OCI-LY1 (cell line): ENCODE measurements around the gene ZNF319.
A peak's percentile ranks its signal among the peaks of the same experiment; 100 is the strongest.

Experiments used
- H2AFZ ChIP-seq: fragments of 200-600 bp; sonication (generic), shearing (Covaris generic); 2 replicates; pipeline ENCODE4 v1.6.0; 2014; ENCODE audit warnings: antibody characterized with exemption, mild to moderate bottlenecking, low read length
- H3F3A ChIP-seq: fragments of 200-600 bp; sonication (generic), shearing (Covaris generic); 2 replicates; pipeline ENCODE4 v1.6.0; 2014; ENCODE audit warnings: mild to moderate bottlenecking, antibody characterized with exemption, low read length, moderate library complexity; ENCODE audit not compliant: insufficient read depth
- H3K27ac ChIP-seq: fragments of 200-600 bp; sonication (generic); 2 replicates; pipeline ENCODE4 v1.5.1; 2014; ENCODE audit warnings: low read length, mixed run types, mild to moderate bottlenecking, low read depth; ENCODE audit not compliant: poor library complexity, severe bottlenecking
- H3K27me3 ChIP-seq: fragments of 200-600 bp; sonication (generic); 2 replicates; pipeline ENCODE4 v1.6.0; 2014; ENCODE audit warnings: antibody characterized with exemption, mild to moderate bottlenecking, low read length, moderate library complexity; ENCODE audit not compliant: insufficient read depth
- H3K36me3 ChIP-seq: fragments of 200-600 bp; sonication (generic); 2 replicates; pipeline ENCODE4 v1.6.1; 2014; ENCODE audit warnings: mild to moderate bottlenecking, antibody characterized with exemption, low read length, moderate library complexity, mixed read lengths; ENCODE audit not compliant: insufficient read depth
- H3K4me1 ChIP-seq: fragments of 200-600 bp; sonication (generic); 2 replicates; pipeline ENCODE4 v1.5.1; 2014; ENCODE audit warnings: mild to moderate bottlenecking, low read length, moderate library complexity; ENCODE audit not compliant: insufficient read depth, severe bottlenecking
- H3K4me2 ChIP-seq: fragments of 200-600 bp; sonication (generic), shearing (Covaris generic); 2 replicates; pipeline ENCODE4 v1.6.1; 2014; ENCODE audit warnings: low read length
- H3K4me3 ChIP-seq: fragments of 200-600 bp; sonication (generic); 2 replicates; pipeline ENCODE4 v1.5.1; 2014; ENCODE audit warnings: low read length, low read depth, mild to moderate bottlenecking, mixed read lengths; ENCODE audit not compliant: poor library complexity, severe bottlenecking
- H3K79me2 ChIP-seq: fragments of 200-600 bp; shearing (Covaris generic); 2 replicates; pipeline ENCODE4 v1.6.1; 2016; ENCODE audit warnings: mixed run types, low read length, mixed read lengths; ENCODE audit not compliant: insufficient read depth
- H3K9ac ChIP-seq: fragments of 200-600 bp; sonication (generic), shearing (Covaris generic); 2 replicates; pipeline ENCODE4 v1.6.1; 2014; ENCODE audit warnings: mild to moderate bottlenecking, low read length, mixed read lengths
- H3K9me2 ChIP-seq: fragments of 200-600 bp; sonication (generic), shearing (Covaris generic); 2 replicates; pipeline ENCODE4 v1.6.1; 2014; ENCODE audit warnings: low read depth, mild to moderate bottlenecking, low read length, mixed read lengths
- H3K9me3 ChIP-seq: fragments of 200-600 bp; shearing (Covaris generic); 2 replicates; pipeline ENCODE4 v1.6.1; 2014; ENCODE audit warnings: low read length, mixed read lengths
- H4K20me1 ChIP-seq: fragments of 200-600 bp; sonication (generic), shearing (Covaris generic); 2 replicates; pipeline ENCODE4 v1.6.0; 2016; ENCODE audit warnings: mild to moderate bottlenecking, low read length; ENCODE audit not compliant: insufficient read depth
- EZH2 ChIP-seq: fragments of 200-600 bp; sonication (generic), shearing (Covaris generic); IDR thresholded peaks from 2 replicates; pipeline ENCODE4 v1.8.0; 2017; ENCODE audit warnings: borderline replicate concordance, mixed run types, mild to moderate bottlenecking, antibody characterized with exemption, low read length, moderate library complexity, mixed read lengths
- TF ChIP-seq, protein P1 (sequence below): fragments of 200-600 bp; sonication (generic), shearing (Covaris generic); IDR thresholded peaks from 2 replicates; pipeline ENCODE4 v1.5.1; 2017; ENCODE audit warnings: mild to moderate bottlenecking, antibody characterized with exemption, low read length, moderate library complexity, mixed read lengths

ZNF319 gene

GRCh38 chr16:57999971-58000705 is at the start of gene ZNF319:
ZNF319 (minus strand) TSS chr16:58000672; CDS start chr16:57998265, 2,407 bp downstream.
- peak within 1 kb of the TSS; percentile 97 for H3K4me2 ChIP-seq
- H3K27me3 ChIP-seq = no peaks in the 10 kb centered on the region
- H3K79me2 ChIP-seq = no peaks in the 10 kb centered on the region
- TF ChIP-seq, protein P1, sequence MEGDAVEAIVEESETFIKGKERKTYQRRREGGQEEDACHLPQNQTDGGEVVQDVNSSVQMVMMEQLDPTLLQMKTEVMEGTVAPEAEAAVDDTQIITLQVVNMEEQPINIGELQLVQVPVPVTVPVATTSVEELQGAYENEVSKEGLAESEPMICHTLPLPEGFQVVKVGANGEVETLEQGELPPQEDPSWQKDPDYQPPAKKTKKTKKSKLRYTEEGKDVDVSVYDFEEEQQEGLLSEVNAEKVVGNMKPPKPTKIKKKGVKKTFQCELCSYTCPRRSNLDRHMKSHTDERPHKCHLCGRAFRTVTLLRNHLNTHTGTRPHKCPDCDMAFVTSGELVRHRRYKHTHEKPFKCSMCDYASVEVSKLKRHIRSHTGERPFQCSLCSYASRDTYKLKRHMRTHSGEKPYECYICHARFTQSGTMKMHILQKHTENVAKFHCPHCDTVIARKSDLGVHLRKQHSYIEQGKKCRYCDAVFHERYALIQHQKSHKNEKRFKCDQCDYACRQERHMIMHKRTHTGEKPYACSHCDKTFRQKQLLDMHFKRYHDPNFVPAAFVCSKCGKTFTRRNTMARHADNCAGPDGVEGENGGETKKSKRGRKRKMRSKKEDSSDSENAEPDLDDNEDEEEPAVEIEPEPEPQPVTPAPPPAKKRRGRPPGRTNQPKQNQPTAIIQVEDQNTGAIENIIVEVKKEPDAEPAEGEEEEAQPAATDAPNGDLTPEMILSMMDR = no peak
- no peak for TF ChIP-seq EZH2
- peak within 1 kb of the TSS; percentile 95 for H3K9ac ChIP-seq
- H3F3A ChIP-seq = no peaks in the 10 kb centered on the region
- H3K36me3 ChIP-seq = peaks cover 34% of the 10 kb centered on the region
- H3K4me1 ChIP-seq = peaks cover 22% of the 10 kb centered on the region
- H4K20me1 ChIP-seq = no peaks in the 10 kb centered on the region
- H3K9me2 ChIP-seq = no peaks in the 10 kb centered on the region
- H2AFZ ChIP-seq = no peak within 1 kb of the TSS
- peak within 1 kb of the TSS; percentile 70 for H3K4me3 ChIP-seq
- H3K27ac ChIP-seq = peak within 1 kb of the TSS; percentile 74
- no peaks in the 10 kb centered on the region for H3K9me3 ChIP-seq

- no peaks in the 10 kb centered on the region for H3F3A ChIP-seq
- H3K27ac ChIP-seq = no peak overlapping the region
- no peak overlapping the region for H2AFZ ChIP-seq
- no peaks in the 10 kb centered on the region for H3K27me3 ChIP-seq
- no peaks in the 10 kb centered on the region for H3K4me1 ChIP-seq
- H3K79me2 ChIP-seq = no peaks in the 10 kb centered on the region
- H4K20me1 ChIP-seq = no peaks in the 10 kb centered on the region
- H3K9me3 ChIP-seq = no peaks in the 10 kb centered on the region
- no peak overlapping the region for H3K4me2 ChIP-seq
- H3K9me2 ChIP-seq = no peaks in the 10 kb centered on the region
- no peaks in the 10 kb centered on the region for H3K36me3 ChIP-seq
- no peak overlapping the region for H3K4me3 ChIP-seq
- no peak for TF ChIP-seq EZH2
- TF ChIP-seq, protein P1 = no peak
- no peak overlapping the region for H3K9ac ChIP-seq
These were observed 49.0 kb upstream of the ZNF319 start for GRCh38 chr16:58049232-58050185.

DNA sequence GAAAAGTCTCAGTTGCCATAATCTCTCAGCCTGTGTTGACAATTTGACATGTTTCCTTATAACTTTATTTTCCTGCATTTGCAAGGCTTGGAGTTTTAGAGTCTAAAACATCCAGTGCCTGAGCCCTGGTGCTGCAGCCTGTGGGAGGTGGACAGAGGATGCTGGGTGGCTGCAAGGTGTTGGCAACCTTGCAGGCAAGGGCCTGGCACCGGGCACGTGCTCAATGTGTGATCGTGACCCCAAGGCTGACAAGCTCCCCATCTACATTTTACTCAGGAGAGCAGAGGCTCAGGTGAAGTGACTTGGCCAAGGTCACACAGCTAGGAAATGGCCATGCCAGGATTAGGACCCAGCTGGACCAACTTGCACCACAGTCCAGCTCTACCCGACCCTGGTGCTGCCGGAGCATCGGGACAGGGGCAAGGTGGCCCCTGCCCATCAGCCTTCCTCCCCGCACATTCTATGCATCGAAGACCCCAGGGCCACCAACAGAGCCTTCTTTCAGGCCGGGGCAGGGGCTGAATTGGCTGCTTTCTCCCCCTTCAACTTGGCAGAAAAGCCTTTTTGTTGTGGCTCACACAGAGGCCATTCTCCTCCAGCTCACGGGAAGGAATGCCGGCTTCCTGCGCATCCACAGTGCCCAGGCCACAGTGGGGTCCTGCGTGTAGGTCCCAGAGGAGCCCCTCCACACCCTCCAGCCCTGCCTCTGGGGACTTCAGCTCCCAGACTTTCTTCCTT is 48.2 kb upstream of the ZNF319 start:
- H3K9me2 ChIP-seq = no peaks in the 10 kb centered on the region
- no peaks in the 10 kb centered on the region for H3K4me1 ChIP-seq
- no peaks in the 10 kb centered on the region for H3K9me3 ChIP-seq
- H3K4me2 ChIP-seq = no peak overlapping the region
- no peaks in the 10 kb centered on the region for H3K36me3 ChIP-seq
- no peak overlapping the region for H2AFZ ChIP-seq
- TF ChIP-seq EZH2 = no peak
- TF ChIP-seq, protein P1 = no peak
- no peak overlapping the region for H3K4me3 ChIP-seq
- H3K9ac ChIP-seq = no peak overlapping the region
- no peaks in the 10 kb centered on the region for H3F3A ChIP-seq
- H3K27ac ChIP-seq = no peak overlapping the region
- H3K79me2 ChIP-seq = no peaks in the 10 kb centered on the region
- no peaks in the 10 kb centered on the region for H4K20me1 ChIP-seq
- no peaks in the 10 kb centered on the region for H3K27me3 ChIP-seq
